Stimulated activated CD4-positive, alpha-beta T cell treated with anti-CD3 and anti-CD28 coated beads, TNF-alpha, amount 100 ng/mL, for 1 hour (primary cell): Measurements from ENCODE around the gene SLC8A1.

ENCODE experiments used
- DNase-seq, 3 donors: peaks; one replicate each; pipeline ENCODE4 v3.0.0-alpha.2; 2020; ENCODE audit warnings: low read depth in 3 of 3, low spot score in 1 of 3

Gene SLC8A1

DNA sequence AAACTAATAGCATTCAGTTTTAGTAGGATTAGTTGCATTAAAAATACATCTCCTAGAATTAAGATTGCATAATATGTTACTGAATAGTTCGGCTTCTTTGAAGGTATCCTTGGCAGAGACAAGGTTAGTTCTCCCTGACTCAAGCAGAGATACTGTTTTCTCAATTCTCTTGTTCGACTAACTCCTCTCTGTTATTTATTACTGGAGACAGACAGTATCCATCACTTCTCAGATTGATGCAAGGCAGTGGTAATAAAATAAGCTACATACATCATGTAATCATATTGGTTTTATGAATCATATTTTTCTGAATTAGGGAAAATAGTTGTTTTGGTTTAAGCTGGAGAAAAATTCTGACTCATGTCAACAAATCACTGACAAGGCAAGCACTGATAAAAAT lies 134.8 kb downstream of the SLC8A1 start:
- no peak for DNase-seq

DNA sequence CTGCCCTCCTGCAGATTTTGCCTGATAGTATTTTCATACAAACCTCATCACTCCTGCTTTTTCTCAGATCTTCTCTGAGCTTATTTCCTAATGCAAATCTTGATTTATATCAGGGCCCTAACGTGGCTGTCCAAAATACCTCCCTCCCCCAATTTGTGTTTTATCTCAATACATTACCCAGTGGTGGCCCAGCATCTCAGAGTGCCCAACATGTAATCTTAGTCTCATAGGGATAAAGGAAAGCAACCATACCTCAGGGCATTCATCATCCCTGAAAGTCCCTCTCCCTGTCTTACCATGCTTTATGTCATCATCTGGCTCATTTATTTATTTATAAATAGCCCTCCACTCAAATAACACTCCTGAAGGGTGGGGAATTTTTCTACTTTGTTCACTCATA lies 135.3 kb downstream of the SLC8A1 start:
- no peak for DNase-seq

- no peak for DNase-seq
Measured at GRCh38 chr2:40315683-40316082, 136.2 kb downstream of the SLC8A1 start.

GRCh38 chr2:40311026-40311425 lies 140.9 kb downstream of the SLC8A1 start:
- DNase-seq, result no peak

DNA sequence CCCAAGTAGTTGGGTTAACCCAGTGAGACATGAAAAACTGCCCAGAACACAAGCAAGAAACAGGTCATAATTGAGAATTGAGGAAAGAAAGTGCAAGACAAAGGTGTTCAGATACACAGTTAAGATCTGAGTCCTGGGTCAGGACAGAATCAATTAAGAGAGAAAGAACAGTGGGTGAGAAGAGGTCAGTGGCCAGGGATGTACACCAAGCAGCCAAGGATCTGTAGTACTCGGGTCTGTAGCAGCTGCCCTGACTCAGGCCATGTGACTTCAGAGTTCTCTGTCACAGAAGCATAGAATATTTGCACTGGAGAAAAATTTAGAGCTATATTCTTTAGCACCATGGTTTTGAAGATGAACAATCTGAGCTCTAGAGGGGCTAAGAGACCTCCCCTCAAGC lies 141.6 kb downstream of the SLC8A1 start:
- DNase-seq, result no peak

DNA sequence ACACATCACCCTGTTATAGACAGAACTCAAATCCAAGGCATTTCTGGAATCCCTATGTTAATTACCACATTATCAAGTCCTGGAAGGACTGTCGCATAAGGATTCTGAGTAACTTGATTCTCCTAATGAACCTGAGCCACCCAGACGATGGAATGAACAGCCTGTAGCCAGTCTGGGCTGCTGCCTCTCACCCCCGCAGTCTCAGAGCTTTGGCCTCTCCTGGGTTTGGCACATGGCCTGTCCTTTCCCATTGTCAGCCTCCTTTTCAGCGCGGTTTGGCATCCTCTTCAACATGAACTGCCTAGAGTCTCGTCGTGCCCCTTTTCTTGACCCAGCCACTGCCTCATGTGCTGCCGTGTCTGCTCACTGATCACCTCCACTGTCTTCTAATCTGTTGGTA lies 147.6 kb downstream of the SLC8A1 start:
- no peak for DNase-seq

DNA sequence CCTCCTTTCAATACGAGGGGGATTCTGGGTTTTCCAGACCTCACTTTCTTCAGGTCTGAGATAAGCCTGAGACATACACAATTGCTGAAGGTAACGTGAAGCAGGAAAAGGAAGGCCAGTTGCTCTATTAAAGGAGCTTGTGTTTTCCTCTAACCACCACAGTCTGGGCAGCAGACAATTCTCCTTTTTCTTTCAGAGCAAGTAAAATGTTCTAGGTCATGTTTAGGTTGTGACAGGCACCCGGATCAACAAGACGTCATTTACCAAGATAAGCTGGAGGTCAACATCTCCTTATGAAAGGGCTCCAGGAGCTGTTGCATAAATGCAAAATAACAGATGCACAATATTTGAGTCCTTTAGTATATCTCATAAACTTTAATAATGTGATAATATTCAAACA lies 148.1 kb downstream of the SLC8A1 start:
- DNase-seq, result no peak

DNA sequence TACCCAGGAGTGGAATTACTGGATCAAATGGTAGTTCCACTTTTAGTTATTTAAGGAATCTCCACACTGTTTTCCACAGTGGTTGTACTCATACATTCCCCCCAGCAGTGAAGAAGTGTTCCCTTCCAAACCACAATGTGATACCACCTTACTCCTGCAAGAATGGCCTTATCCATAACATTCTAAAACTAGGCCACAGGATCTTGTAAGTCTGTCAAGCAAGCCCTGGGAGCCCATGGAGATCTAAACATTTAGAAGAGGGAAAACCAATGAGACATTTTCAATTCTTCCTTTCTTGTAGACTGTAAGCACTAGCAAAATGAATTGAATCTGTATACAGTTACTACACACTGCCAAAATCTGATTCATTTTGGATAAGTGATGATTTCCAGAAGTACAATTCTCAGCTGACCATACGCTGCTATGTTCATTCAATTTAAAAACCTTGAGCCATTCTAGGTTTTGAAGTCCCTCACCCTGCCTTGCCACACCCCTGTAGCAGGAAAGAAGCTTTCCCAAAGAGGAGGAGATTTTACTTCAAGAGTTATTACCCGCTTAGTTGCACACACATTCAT lies 149.1 kb downstream of the SLC8A1 start:
- no peak for DNase-seq

DNA sequence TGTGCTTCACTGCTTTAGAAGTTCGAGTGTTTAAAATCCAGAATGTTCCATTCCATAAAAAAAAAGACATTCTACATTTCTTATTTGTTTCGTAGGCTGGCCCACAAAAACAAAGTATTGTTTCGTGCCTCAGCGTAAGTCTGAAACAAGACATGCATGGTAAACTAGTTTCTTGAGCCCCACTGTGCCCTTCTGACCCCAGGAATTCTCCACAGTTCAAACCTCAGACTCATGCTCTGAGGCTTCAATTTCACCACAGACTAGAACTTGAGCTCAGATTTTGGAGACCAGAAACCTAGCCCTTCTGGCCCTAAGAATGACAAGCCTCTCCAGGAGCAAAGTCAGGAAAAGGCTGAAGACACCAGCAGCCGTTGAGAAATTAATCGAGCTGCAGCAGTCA lies 151.5 kb downstream of the SLC8A1 start:
- DNase-seq, result no peak

- DNase-seq, result no peak
Measured at GRCh38 chr2:40299781-40300180, 152.1 kb downstream of the SLC8A1 start.

GRCh38 chr2:40299173-40299572 lies 152.7 kb downstream of the SLC8A1 start:
- DNase-seq, result no peak

DNA sequence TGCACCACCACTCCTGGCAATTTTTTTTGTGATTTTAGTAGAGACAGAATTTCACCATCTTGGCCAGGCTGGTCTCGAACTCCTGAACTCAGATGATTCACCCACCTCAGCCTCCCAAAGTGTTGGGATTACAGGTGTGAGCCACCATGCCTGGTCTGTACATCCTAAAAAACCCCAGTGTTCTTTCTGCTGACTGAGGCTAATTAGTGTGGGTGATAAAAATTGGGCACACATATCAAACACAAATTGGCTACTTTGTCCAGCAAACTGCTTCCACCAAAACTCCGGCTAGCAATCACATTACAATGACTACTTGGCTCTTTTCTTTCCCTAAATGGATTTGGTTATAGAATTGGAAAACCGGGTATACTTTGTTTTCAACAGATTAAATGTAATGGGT lies 153.9 kb downstream of the SLC8A1 start:
- no peak for DNase-seq

DNA sequence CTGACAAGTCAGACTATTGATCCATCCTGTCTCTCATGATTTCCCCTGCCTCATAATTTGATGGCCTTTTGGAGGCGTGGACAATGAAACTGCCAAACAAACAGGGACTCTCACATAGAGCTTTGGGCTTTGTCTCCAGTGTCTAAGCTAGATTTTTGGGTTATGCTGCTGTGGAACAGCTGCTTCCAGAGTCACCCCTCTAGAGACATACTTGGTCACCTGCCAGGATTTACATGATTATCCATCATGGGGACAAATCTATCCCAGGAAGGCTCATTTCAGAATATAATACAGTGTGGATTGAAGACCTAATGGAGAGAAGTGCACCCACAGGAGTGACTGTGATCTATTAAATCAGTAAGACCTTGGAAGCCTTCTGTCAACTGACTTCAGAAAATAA lies 159.6 kb downstream of the SLC8A1 start:
- no peak for DNase-seq

DNA sequence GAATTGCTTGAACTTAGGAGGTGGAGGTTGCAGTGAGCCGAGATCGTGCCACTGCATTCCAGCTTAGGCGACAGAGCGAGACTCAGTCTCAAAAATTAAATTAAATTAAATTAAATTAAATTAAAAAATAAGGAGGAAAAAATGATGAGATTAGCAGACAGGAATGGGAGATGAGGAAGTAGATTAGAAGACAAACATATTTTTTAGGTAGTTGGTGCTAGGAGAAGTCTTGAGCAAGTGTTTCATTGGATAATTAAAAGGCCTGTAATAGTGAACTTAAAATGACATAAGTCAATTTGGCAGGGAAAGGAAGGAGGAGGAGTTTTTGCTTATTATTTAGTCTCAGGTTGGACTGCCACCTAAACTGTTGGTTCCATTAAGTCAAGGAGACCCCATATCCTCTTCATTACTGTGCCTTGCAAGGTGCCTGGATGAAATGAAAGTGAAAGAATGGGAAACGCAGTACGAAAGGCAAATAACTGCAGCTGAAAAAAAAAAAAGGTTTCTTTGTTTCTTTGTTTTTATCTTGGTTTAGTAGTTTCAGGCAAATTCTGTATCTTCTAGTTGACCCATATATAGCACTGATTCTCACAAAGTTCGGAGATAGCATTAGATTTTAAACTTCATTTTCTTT lies 162.0 kb downstream of the SLC8A1 start:
- DNase-seq, result no peak

- DNase-seq, result no peak
Measured at GRCh38 chr2:40287773-40288172, 164.1 kb downstream of the SLC8A1 start.

DNA sequence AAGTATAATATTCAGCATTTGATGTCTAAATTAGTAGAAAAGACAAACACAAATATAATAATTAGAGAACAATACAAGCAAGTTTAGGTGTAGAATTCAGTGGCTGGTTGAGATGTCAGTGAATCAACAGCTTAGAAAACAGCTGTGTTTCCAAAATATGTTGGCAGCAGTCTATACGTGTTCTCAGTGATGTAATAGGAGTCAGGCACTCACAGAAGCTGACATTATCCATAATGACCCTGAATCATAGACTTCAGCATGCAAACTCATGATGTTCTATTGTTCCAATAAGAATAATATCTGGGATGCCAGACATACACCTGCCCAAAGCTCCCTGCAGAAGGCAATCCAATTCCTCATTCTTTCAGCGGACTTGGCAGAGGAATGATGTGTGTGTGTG lies 164.7 kb downstream of the SLC8A1 start:
- no peak for DNase-seq

GRCh38 chr2:40286721-40287120 lies 165.2 kb downstream of the SLC8A1 start:
- no peak for DNase-seq

- no peak for DNase-seq
Measured at GRCh38 chr2:40285391-40285790, 166.5 kb downstream of the SLC8A1 start.

DNA sequence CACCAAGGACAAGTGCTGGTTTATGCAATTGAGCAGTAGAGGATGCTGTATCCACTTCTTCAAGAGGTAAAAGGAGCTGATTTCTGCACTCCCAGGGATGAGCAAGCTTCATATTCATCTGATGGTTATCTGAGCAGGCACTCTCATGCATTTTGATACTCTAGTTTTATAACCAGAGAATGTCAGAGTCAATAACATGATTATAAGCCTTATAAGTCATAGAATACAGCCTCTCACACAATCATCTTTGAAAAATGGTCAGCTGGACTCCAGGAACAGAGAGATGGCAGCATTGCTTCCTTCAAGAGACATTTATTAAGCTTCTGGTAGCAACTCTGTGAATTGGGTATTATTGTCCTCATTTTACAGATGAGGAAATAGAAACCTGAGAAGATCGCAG lies 167.1 kb downstream of the SLC8A1 start:
- no peak for DNase-seq

- no peak for DNase-seq
Measured at GRCh38 chr2:40283111-40283909, 168.6 kb downstream of the SLC8A1 start.

DNA sequence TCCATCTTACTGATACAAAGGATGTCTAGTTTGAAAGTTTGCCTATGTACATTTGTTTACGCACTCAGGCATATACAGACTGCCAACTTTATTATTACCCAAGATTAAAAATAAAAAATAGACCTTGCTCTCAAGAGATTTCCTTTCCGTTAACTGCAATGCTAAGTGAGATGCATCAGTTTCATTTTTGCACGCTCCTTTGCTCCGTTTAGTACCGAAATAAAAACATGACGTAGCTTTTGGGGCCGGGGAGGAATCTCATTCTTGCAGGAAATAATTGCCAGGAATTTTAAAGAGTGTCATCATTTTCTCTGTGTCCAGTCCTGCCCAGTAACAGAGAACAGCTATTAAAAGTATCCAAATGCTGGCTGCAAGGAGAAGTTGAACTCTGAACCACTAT lies 169.5 kb downstream of the SLC8A1 start:
- no peak for DNase-seq
